HEK293T (cell line): ENCODE data around the gene GRAMD2B.
"Not testable (repeated sequence)": the region's sequence is repeated elsewhere in the genome, so short reads cannot be mapped to it uniquely, and the experiment has no call there.

Experiments
- CTCF ChIA-PET: fragments of 350-600 bp; formaldehyde crosslinking; extraction: SDS; loops from one replicate; lab custom pipeline; 2021; ENCODE audit warnings: antibody characterized with exemption, inconsistent platforms; lab: Yijun Ruan, JAX
- POLR2A ChIA-PET: fragments of 350-600 bp; formaldehyde crosslinking; extraction: SDS; loops from one replicate; lab custom pipeline; 2020; ENCODE audit warnings: antibody characterized with exemption, inconsistent platforms; lab: Yijun Ruan, JAX
- DNase-seq: peaks from one replicate; pipeline ENCODE4 v3.0.0; 2012; ENCODE audit warnings: mixed read lengths; ENCODE audit errors: extremely low spot score
- ARNT ChIP-seq: fragments of 450-650 bp; IDR thresholded peaks from 2 replicates; pipeline ENCODE4 v1.6.1; 2017; ENCODE audit warnings: mild to moderate bottlenecking
- BHLHE40 ChIP-seq: fragments of 450-650 bp; IDR thresholded peaks from 2 replicates; pipeline ENCODE4 v1.6.1; 2016; ENCODE audit warnings: mild to moderate bottlenecking, moderate library complexity, borderline replicate concordance
- CTBP1 ChIP-seq: fragments of 450-650 bp; IDR thresholded peaks from 2 replicates; pipeline ENCODE4 v1.6.1; 2016; ENCODE audit warnings: borderline replicate concordance
- ELF4 ChIP-seq: fragments of 450-650 bp; IDR thresholded peaks from 2 replicates; pipeline ENCODE4 v1.6.1; 2017; ENCODE audit warnings: antibody characterized with exemption
- FOXA1 ChIP-seq: fragments of 450-650 bp; IDR thresholded peaks from 2 replicates; pipeline ENCODE4 v1.6.1; 2016; ENCODE audit warnings: mild to moderate bottlenecking
- FOXK2 ChIP-seq: fragments of 450-650 bp; IDR thresholded peaks from 2 replicates; pipeline ENCODE4 v1.6.1; 2016; ENCODE audit warnings: mild to moderate bottlenecking
- FOXM1 ChIP-seq: fragments of 450-650 bp; IDR thresholded peaks from 2 replicates; pipeline ENCODE4 v1.6.1; 2017; ENCODE audit warnings: mild to moderate bottlenecking, borderline replicate concordance
- HDGF ChIP-seq: fragments of 450-650 bp; IDR thresholded peaks from 2 replicates; pipeline ENCODE4 v1.6.1; 2017; ENCODE audit warnings: antibody characterized with exemption, borderline replicate concordance
- L3MBTL2 ChIP-seq: fragments of 450-650 bp; conservative IDR thresholded peaks from 2 replicates; pipeline ENCODE4 v1.6.1; 2016; ENCODE audit warnings: mild to moderate bottlenecking
- LEF1 ChIP-seq: fragments of 450-650 bp; IDR thresholded peaks from 2 replicates; pipeline ENCODE4 v1.6.1; 2017; ENCODE audit warnings: mild to moderate bottlenecking, borderline replicate concordance
- NFRKB ChIP-seq: fragments of 450-650 bp; IDR thresholded peaks from 2 replicates; pipeline ENCODE4 v1.6.1; 2016; ENCODE audit warnings: mild to moderate bottlenecking, moderate library complexity
- SP1 ChIP-seq: fragments of 450-650 bp; IDR thresholded peaks from 2 replicates; pipeline ENCODE4 v1.6.1; 2017
- SUZ12 ChIP-seq: fragments of 450-650 bp; IDR thresholded peaks from 2 replicates; pipeline ENCODE4 v1.6.1; 2016; ENCODE audit warnings: mild to moderate bottlenecking
- TARDBP ChIP-seq: fragments of 450-650 bp; IDR thresholded peaks from 2 replicates; pipeline ENCODE4 v1.6.1; 2016
- ZNF384 ChIP-seq: fragments of 450-650 bp; IDR thresholded peaks from 2 replicates; pipeline ENCODE4 v1.6.1; 2016
- TF ChIP-seq, protein P1 (sequence below): fragments of 450-650 bp; IDR thresholded peaks from 2 replicates; pipeline ENCODE4 v1.6.1; 2016

Gene GRAMD2B

DNA sequence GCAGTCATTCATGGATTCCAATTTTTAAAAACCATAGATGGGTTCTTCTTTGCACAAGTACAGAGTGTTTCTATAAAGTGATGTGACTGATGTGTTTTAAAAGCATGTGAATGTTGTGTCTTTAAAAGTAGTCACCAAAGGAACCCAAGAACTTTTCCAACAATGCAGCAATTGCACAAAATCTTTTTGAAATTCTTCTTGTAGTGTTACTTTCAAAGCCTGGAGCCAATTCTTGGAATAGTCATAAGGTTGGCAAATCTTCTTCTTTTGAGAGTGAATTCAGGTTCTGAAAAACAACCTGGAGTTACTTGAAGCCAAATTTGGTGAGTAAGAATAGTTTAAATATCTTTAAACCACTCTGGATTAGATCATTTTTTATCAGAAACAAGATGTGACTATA lies 10.5 kb downstream of the GRAMD2B start:
- ChIA-PET POLR2A (interaction anchor here (1.3 kb wide), 1 partner anchor 10 kb away, joined by 4 read pairs; no protein-coding TSS in a partner anchor), CTCF (no interaction called here)
- no peak for DNase-seq
- TF ChIP-seq CTBP1 (no peak), ELF4 (no peak), BHLHE40 (no peak), LEF1 (no peak), L3MBTL2 (no peak), FOXK2 (no peak), SUZ12 (no peak), FOXM1 (no peak), NFRKB (no peak), ARNT (no peak), TARDBP (no peak)
- TF ChIP-seq, protein P1, sequence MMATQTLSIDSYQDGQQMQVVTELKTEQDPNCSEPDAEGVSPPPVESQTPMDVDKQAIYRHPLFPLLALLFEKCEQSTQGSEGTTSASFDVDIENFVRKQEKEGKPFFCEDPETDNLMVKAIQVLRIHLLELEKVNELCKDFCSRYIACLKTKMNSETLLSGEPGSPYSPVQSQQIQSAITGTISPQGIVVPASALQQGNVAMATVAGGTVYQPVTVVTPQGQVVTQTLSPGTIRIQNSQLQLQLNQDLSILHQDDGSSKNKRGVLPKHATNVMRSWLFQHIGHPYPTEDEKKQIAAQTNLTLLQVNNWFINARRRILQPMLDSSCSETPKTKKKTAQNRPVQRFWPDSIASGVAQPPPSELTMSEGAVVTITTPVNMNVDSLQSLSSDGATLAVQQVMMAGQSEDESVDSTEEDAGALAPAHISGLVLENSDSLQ: no peak

DNA sequence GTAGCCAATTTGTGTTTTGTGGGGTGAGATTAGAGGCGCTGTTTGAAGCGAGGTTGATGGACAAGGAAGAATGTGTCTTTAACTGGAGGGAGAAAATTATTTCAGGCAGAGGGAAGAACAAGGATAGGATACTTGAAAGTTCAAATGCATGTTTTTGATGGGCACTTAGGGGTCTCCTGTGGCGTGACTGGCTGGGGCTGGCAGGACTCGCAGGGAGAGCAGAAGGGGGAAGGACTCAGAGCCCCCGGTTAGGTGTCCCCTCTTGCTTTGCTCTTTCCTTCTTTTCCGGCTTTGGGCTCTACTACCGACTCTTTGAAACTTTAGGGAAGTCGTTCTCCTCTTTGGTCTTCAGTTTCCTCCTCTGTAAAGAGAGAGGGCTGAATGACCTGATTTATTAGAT lies 12.1 kb downstream of the GRAMD2B start:
- no peak for DNase-seq
- TF ChIP-seq ZNF384 (no peak), FOXM1 (no peak), CTBP1 (no peak), HDGF (no peak), FOXK2 (no peak), LEF1 (no peak), L3MBTL2 (no peak), ARNT (no peak), SUZ12 (no peak), ELF4 (no peak), NFRKB (no peak)
- TF ChIP-seq, protein P1: no peak
- CTCF ChIA-PET: no interaction called here
- POLR2A ChIA-PET: no interaction called here

DNA sequence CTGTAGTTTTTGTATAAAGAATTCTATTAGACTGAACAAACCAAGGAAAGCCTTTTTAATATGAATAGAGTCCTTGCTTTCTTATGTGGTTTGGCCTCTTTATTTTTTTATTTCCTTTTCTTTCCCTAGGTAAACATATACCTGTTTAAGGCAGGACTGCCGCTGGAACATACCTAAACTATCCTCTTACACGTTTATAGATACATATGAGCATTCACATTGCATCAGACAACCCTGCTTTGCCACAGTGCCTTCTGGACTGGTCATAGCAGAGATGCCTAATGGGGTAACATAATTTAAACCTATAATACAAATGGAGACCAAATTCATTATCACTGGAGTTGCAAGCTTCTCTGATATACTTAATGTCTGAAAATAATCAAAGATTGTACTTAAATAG lies 12.5 kb downstream of the GRAMD2B start:
- no peak for DNase-seq
- ChIA-PET CTCF (no interaction called here), POLR2A (no interaction called here)
- TF ChIP-seq BHLHE40 (no peak), NFRKB (no peak), L3MBTL2 (no peak), SUZ12 (no peak), FOXK2 (no peak), SP1 (no peak), ELF4 (no peak), FOXA1 (no peak), HDGF (no peak), TARDBP (no peak), CTBP1 (no peak), LEF1 (no peak), ARNT (no peak)
- TF ChIP-seq, protein P1: no peak

DNA sequence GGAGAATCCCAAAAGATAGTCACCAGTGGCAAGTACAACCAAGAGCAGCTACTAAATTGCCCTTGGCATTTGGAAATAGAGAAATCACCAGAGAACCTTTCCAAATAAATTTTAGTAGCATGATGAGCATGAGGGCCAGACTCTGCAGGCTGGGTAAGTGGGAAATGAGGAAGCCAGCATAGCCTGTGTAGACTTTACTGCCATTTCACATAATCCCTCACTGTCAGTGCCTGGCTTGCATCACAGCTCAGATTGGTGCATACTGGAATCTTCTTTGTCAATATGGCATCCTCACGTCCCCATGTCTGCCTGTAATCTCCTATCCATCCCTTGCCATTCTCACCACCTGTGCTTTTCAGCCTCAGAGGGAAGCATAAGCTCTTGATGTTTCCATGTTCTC lies 14.5 kb downstream of the GRAMD2B start:
- CTCF ChIA-PET: interaction anchor here (1.2 kb wide), 1 partner anchor 15 kb away, joined by 5 read pairs; the partner anchor contains the start of gene GRAMD2B
- POLR2A ChIA-PET: no interaction called here

DNA sequence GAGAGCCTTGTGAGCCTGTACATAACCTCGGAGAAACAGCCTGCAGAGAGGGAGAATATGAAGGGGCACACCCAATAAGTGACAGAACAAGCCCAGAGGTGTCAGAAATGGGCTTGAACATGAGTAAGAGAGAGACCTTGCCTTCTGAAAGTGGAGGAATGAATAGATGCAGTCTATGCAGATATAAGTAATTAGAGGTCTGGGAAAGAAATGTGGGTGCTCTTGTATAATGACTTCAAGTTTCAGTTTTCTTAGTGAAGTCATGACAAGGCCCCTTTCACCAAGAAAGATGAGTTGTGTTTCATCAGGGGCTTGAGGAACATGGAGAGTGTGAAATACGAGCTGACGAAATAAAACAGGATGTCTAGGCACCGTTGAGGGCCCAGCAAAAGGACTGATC lies 15.1 kb downstream of the GRAMD2B start:
- POLR2A ChIA-PET: no interaction called here
- CTCF ChIA-PET: no interaction called here
- TF ChIP-seq TARDBP: no peak
- no peak for TF ChIP-seq SUZ12
- no peak for TF ChIP-seq FOXK2
- TF ChIP-seq ELF4: no peak
- no peak for TF ChIP-seq BHLHE40
- TF ChIP-seq, protein P1: no peak
- no peak for TF ChIP-seq NFRKB
- no peak for TF ChIP-seq CTBP1
- TF ChIP-seq HDGF: no peak
- no peak for TF ChIP-seq SP1
- TF ChIP-seq LEF1: no peak
- no peak for TF ChIP-seq FOXA1
- no peak for TF ChIP-seq FOXM1
- TF ChIP-seq ZNF384: no peak
- no peak for TF ChIP-seq L3MBTL2
- no peak for TF ChIP-seq ARNT
- DNase-seq: no peak

More for the DNA sequence above, 14.5 kb downstream of the GRAMD2B start:
- TF ChIP-seq LEF1 (no peak), SP1 (no peak), BHLHE40 (no peak), ZNF384 (no peak)
- no peak for DNase-seq

DNA sequence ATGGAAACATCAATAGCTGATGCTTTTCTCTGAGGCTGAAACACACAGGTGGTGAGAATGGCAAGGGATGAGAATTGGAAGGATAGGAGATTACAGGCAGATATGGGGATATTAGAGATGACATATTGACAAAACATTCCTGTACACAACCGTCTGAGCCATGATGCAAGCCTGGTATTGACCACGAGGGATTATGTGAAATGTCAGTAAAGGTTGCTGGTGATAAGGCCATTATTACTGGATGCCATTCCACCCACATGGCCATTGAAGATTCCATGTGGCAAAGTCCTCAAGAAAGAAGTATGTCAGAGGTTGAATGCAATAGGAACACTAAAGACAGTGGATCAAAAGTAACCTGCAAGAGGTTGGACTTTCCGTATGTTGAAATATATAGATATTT lies 15.7 kb downstream of the GRAMD2B start:
- CTCF ChIA-PET: interaction anchor here (0.9 kb wide), 1 partner anchor 11 kb away, joined by 3 read pairs; no protein-coding TSS in a partner anchor
- no peak for DNase-seq
- POLR2A ChIA-PET: no interaction called here
- no peak for TF ChIP-seq NFRKB
- TF ChIP-seq FOXK2: no peak
- no peak for TF ChIP-seq FOXM1
- TF ChIP-seq, protein P1: no peak

DNA sequence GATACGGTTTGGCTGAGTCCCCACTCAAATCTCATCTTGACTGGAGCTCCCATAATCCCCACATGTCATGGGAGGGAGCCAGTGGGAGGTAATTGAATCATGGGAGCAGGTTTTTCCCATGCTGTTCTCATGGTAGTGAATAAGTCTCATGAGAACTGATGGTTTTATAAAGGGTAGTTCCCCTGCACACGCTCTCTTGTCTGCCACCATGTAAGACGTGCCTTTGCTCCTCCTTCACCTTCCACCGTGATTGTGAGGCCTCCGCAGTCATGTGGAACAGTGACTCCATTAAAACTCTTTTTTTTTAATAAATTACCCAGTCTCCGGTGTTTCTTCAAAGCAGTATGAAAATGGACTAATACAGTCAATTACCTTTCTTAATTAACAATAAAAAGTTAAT lies 16.5 kb downstream of the GRAMD2B start:
- CTCF ChIA-PET, DNase-seq, POLR2A ChIA-PET: not testable (repeated sequence)
